ENCODE measurements around the gene RNF212.

The RNF212 gene

DNA sequence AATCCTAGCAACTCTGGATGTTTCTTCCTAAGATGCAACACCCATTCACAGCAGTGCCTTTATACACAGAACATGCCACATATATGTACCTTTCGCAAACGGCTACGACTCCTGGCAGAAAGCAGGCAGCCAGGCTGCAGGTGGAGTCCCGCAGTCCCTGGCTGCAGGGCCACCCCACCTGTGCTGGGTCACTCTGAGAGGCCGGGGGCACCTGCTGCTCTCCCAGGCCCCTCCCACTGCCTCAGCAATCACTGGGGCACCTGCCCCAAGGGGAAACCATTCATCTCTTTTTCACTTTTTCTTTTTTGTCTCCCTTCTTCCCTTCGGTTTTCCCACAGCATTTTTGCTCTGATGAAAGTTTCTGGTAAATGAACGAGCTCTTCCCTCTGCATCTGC lies 28.0 kb downstream of the RNF212 start:
- TF ChIP-seq TAF1 (IDR thresholded peaks at IDR 0.05; ENCODE audit: borderline replicate concordance, insufficient read depth, low read length) (no peak), POLR2AphosphoS5 (IDR thresholded peaks at IDR 0.05; ENCODE audit: low read depth, low read length) (no peak), FOXP2 (optimal IDR thresholded peaks at IDR 0.05; ENCODE audit: borderline replicate concordance, extremely low read depth, extremely low read length, insufficient read depth) (no peak), SIN3A (IDR thresholded peaks at IDR 0.05; ENCODE audit: borderline replicate concordance, insufficient read depth, low read length) (no peak)
- TF ChIP-seq, protein P1, sequence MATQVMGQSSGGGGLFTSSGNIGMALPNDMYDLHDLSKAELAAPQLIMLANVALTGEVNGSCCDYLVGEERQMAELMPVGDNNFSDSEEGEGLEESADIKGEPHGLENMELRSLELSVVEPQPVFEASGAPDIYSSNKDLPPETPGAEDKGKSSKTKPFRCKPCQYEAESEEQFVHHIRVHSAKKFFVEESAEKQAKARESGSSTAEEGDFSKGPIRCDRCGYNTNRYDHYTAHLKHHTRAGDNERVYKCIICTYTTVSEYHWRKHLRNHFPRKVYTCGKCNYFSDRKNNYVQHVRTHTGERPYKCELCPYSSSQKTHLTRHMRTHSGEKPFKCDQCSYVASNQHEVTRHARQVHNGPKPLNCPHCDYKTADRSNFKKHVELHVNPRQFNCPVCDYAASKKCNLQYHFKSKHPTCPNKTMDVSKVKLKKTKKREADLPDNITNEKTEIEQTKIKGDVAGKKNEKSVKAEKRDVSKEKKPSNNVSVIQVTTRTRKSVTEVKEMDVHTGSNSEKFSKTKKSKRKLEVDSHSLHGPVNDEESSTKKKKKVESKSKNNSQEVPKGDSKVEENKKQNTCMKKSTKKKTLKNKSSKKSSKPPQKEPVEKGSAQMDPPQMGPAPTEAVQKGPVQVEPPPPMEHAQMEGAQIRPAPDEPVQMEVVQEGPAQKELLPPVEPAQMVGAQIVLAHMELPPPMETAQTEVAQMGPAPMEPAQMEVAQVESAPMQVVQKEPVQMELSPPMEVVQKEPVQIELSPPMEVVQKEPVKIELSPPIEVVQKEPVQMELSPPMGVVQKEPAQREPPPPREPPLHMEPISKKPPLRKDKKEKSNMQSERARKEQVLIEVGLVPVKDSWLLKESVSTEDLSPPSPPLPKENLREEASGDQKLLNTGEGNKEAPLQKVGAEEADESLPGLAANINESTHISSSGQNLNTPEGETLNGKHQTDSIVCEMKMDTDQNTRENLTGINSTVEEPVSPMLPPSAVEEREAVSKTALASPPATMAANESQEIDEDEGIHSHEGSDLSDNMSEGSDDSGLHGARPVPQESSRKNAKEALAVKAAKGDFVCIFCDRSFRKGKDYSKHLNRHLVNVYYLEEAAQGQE (IDR thresholded peaks at IDR 0.05; ENCODE audit: insufficient read depth in 1 of 2, low read depth in 2 of 2, low read length in 2 of 2) = no peak

DNA sequence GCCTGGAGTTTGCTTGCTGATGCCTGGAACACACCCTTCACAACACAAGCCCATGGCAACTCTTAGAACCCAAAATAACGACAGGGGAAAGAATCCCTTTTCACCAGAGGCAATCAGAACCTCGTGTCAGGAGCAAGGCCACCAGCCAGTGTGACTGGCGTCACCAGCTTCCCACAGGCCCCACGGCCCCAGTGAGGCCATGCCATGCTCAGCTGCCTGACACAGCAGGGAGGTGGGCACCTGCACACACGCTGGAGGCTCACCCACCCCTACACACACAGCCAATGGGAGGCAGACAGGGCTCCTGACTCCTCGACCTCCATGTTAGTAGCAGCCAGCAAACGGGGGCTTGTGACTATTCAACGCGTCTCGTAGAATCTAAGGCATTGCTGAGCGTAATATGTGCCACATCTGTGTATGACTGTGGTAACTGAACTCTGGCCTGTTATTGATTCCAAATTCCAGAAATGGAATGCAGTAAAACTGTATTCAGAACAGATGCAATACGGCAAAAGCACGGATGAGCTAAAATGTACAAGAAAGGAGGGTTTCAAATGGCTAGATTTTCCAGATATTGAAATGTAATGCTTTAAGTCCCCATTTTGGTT lies 28.5 kb downstream of the RNF212 start:
- TF ChIP-seq POLR2AphosphoS5 (IDR thresholded peaks at IDR 0.05; ENCODE audit: low read depth, low read length) (no peak), SIN3A (IDR thresholded peaks at IDR 0.05; ENCODE audit: borderline replicate concordance, insufficient read depth, low read length) (no peak), FOXP2 (optimal IDR thresholded peaks at IDR 0.05; ENCODE audit: borderline replicate concordance, extremely low read depth, extremely low read length, insufficient read depth) (no peak), TAF1 (IDR thresholded peaks at IDR 0.05; ENCODE audit: borderline replicate concordance, insufficient read depth, low read length) (no peak)
- TF ChIP-seq, protein P1 (IDR thresholded peaks at IDR 0.05; ENCODE audit: insufficient read depth in 1 of 2, low read depth in 2 of 2, low read length in 2 of 2) = no peak

GRCh38 chr4:1084394-1084793 lies 29.0 kb downstream of the RNF212 start:
- no peak for TF ChIP-seq SIN3A (IDR thresholded peaks at IDR 0.05; ENCODE audit: borderline replicate concordance, insufficient read depth, low read length)
- TF ChIP-seq FOXP2 (optimal IDR thresholded peaks at IDR 0.05; ENCODE audit: borderline replicate concordance, extremely low read depth, extremely low read length, insufficient read depth) = no peak
- no peak for TF ChIP-seq POLR2AphosphoS5 (IDR thresholded peaks at IDR 0.05; ENCODE audit: low read depth, low read length)
- TF ChIP-seq, protein P1 (IDR thresholded peaks at IDR 0.05; ENCODE audit: insufficient read depth in 1 of 2, low read depth in 2 of 2, low read length in 2 of 2) = no peak
- TF ChIP-seq TAF1 (IDR thresholded peaks at IDR 0.05; ENCODE audit: borderline replicate concordance, insufficient read depth, low read length) = no peak

GRCh38 chr4:1082215-1083182 lies 30.9 kb downstream of the RNF212 start:
- TF ChIP-seq TAF1 (IDR thresholded peaks at IDR 0.05; ENCODE audit: borderline replicate concordance, insufficient read depth, low read length) (no peak), POLR2AphosphoS5 (IDR thresholded peaks at IDR 0.05; ENCODE audit: low read depth, low read length) (no peak), FOXP2 (optimal IDR thresholded peaks at IDR 0.05; ENCODE audit: borderline replicate concordance, extremely low read depth, extremely low read length, insufficient read depth) (no peak), SIN3A (IDR thresholded peaks at IDR 0.05; ENCODE audit: borderline replicate concordance, insufficient read depth, low read length) (no peak)
- TF ChIP-seq, protein P1 (IDR thresholded peaks at IDR 0.05; ENCODE audit: insufficient read depth in 1 of 2, low read depth in 2 of 2, low read length in 2 of 2) = no peak
